ENCODE data around the gene EXOC6B. TPM values are rescaled to one million over a fixed set of nuclear protein-coding genes. Genes with fewer than 3 reads are reported as not detected.

The EXOC6B gene
- total RNA-seq, 8 experiments from 2014 or later, result 16.7 to 37.4 (median 25.3) TPM

DNA sequence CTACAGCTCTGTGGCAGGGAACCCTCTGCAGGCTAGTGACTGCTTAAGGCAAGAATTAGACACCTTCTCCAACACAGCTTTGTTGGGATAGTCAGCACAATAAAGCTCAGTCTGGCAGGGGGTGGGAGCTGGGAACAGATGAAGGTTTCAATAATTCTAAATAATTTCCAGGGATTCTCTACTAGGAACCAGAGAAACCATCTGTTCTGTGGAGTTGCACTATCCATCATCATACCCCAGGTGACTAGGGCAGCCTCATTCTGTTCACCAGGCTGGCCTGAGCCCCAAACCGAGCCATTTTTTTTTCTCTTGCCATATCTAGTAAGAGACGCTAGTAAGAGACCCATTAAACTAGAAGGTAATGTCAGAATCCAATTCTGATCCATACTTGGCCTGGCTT, 642.4 kb downstream of the EXOC6B start:
- H3K27ac ChIP-seq, result no peak overlapping the region
- ATAC-seq (replicated peaks in 6 of 8), result no peak
- in situ Hi-C loops (cut with MboI; ENCODE audit: low pct_unique_long_range_greater_than_20kb in 2 of 9, low sequenced_read_pairs in 9 of 9, unreplicated experiment in 9 of 9), result no loop called here
- H3K4me1 ChIP-seq (replicated peaks in 1 of 2), result peaks cover 0 to 2% of the 10 kb centered on the region in 2 donors
- H3K4me3 ChIP-seq, result no peak overlapping the region
- 33 to 100% (median 91%) methylated on average over 1 to 2 of the region's 2 CpGs; no CpG with 5 or more reads in 6 of the 10 experiments for WGBS, 10 experiments

DNA sequence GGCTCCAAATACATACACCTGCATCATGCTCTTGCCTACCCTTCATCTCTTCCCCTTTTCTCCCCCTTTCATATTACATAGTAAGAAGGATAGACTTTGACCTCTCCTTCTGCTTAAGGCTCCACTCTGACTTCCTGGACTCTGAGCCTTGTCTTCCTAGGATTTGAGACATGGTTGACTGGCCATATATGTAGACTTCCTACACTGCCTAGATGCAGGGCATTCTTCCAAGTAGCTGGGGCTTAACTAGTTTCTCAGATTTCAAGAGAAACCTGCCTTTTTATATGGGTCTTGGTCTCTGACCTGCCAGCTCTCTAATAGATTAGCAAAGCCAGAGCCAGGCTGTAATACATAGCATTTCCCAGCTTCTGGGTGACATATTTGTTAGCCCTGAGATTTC, 642.8 kb downstream of the EXOC6B start:
- in situ Hi-C loops (cut with MboI; ENCODE audit: low pct_unique_long_range_greater_than_20kb in 2 of 9, low sequenced_read_pairs in 9 of 9, unreplicated experiment in 9 of 9), result no loop called here
- Histone ChIP-seq H3K27ac (no peak overlapping the region), H3K4me3 (no peak overlapping the region), H3K4me1 (replicated peaks in 1 of 2) (peaks cover 0 to 2% of the 10 kb centered on the region in 2 donors)
- no peak for ATAC-seq (replicated peaks in 6 of 8)

GRCh38 chr2:72182547-72182946, 643.3 kb downstream of the EXOC6B start:
- ATAC-seq (replicated peaks in 6 of 8), result no peak
- Histone ChIP-seq H3K27ac (no peak overlapping the region), H3K4me1 (replicated peaks in 1 of 2) (peaks cover 0 to 2% of the 10 kb centered on the region in 2 donors), H3K4me3 (no peak overlapping the region)
- WGBS, 10 experiments, result 75 to 100% (median 90%) methylated on average over 1 to 4 of the region's 4 CpGs; no CpG with 5 or more reads in 1 of the 10 experiments
- in situ Hi-C loops (cut with MboI; ENCODE audit: low pct_unique_long_range_greater_than_20kb in 2 of 9, low sequenced_read_pairs in 9 of 9, unreplicated experiment in 9 of 9), result no loop called here

DNA sequence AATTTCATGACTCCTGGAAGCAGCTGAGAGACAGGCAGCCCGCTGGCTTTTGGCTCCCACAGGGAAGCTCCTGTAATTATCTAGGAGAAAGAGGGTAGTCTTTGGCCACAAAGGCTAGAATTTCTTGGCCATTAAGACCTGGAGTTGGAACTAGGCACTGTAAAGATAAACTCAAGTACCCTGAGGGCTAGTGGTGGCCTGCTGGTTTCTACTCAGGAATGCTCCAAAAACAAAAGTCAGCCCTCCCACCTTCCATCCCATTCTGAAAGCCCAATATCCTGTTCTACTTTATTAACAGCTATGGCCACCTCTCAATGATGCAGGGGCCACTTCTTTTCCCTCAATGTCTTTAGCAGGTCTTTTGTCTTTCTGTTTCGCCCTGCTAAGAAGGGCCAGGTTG, 644.2 kb downstream of the EXOC6B start:
- peaks cover 0 to 2% of the 10 kb centered on the region in 2 donors for H3K4me1 ChIP-seq (replicated peaks in 1 of 2)
- WGBS, 10 experiments, result 37 to 100% (median 92%) methylated on average over 1 to 2 of the region's 2 CpGs; no CpG with 5 or more reads in 3 of the 10 experiments
- no peak for ATAC-seq (replicated peaks in 6 of 8)
- no peak overlapping the region for H3K4me3 ChIP-seq
- no peak overlapping the region for H3K27ac ChIP-seq
- in situ Hi-C loops (cut with MboI; ENCODE audit: low pct_unique_long_range_greater_than_20kb in 2 of 9, low sequenced_read_pairs in 9 of 9, unreplicated experiment in 9 of 9), result no loop called here

DNA sequence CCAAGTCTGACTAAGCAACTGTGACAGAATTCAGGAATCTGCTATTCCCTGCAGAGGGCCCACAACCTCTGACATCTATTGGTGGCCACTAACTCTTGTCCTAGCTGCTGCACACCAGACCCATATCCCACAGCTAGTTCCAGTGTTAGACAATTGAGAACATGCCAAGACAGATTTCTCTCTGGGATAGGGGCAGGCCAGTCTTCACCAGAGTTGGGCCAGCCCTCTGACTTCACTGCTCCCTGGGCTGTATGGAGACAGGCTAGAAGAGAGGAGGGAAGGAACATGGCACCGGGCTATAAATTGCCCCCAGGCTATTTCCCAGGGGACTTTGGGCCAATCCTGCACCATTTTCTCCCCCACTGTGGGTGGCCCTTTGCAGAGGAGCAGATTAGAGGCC, 645.5 kb downstream of the EXOC6B start:
- Histone ChIP-seq H3K4me3 (no peak overlapping the region), H3K4me1 (replicated peaks in 1 of 2) (peaks cover 0 to 2% of the 10 kb centered on the region in 2 donors), H3K27ac (no peak overlapping the region)
- 50% methylated on average over 1 of the region's 1 CpG; no CpG with 5 or more reads in 9 of the 10 experiments for WGBS, 10 experiments
- no peak for ATAC-seq (replicated peaks in 6 of 8)
- in situ Hi-C loops (cut with MboI; ENCODE audit: low pct_unique_long_range_greater_than_20kb in 2 of 9, low sequenced_read_pairs in 9 of 9, unreplicated experiment in 9 of 9), result no loop called here

DNA sequence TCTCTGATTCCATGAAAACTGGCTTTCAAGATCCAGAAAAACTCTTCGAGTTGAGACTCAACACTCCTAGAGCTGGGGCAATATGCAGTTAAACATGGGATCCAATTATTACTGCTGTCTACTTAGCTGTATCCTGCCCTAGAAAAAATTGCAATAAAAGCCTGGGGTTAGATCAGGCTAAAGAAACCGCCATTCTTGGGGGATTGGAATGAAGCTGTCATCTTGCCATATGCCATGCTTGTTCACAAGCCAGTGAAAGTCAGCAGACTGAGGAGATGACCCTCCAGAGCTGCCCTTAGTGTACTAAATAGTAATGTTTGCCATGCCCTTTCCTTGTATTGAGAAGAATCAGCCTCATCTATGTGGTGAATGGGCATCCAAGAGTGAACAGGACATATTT, 647.3 kb downstream of the EXOC6B start:
- peaks cover 7 to 8% of the 10 kb centered on the region in 2 donors for H3K4me1 ChIP-seq (replicated peaks in 1 of 2)
- in situ Hi-C loops (cut with MboI; ENCODE audit: low pct_unique_long_range_greater_than_20kb in 2 of 9, low sequenced_read_pairs in 9 of 9, unreplicated experiment in 9 of 9), result no loop called here

GRCh38 chr2:72176281-72176680, 649.6 kb downstream of the EXOC6B start:
- no peak overlapping the region for H3K27ac ChIP-seq
- in situ Hi-C loops (cut with MboI; ENCODE audit: low pct_unique_long_range_greater_than_20kb in 2 of 9, low sequenced_read_pairs in 9 of 9, unreplicated experiment in 9 of 9), result no loop called here
- ATAC-seq (replicated peaks in 6 of 8), result no peak
- WGBS, 10 experiments, result 0 to 100% (median 45%) methylated on average over 1 of the region's 1 CpG; no CpG with 5 or more reads in 1 of the 10 experiments
- peaks cover 10 to 11% of the 10 kb centered on the region in 2 donors for H3K4me1 ChIP-seq (replicated peaks in 1 of 2)
- H3K4me3 ChIP-seq, result no peak overlapping the region

More for the DNA sequence above, 647.3 kb downstream of the EXOC6B start:
- no peak for ATAC-seq (replicated peaks in 6 of 8)
- Histone ChIP-seq H3K4me3 (no peak overlapping the region), H3K27ac (no peak overlapping the region)
- 88 to 100% (median 100%) methylated on average over 1 to 2 of the region's 2 CpGs; no CpG with 5 or more reads in 3 of the 10 experiments for WGBS, 10 experiments

DNA sequence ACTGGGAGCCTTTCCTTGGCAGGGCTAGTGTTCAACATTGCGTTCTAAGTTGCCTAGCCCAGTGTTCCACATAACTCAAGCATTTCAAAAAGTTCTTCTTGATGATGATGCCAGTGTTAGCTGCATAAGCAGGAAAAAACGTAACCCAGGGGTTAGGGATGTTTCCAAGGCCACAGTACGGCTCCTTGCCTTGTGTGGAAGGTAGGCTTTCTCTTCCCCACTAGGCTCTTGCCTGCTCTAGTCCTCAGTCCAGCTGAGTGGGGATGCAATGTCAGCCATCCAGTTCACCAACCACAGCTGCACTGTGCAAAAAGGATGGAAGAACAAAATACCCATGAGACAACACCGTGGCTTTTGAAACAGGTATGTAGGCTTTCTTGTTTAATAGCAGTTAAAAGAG, 650.2 kb downstream of the EXOC6B start:
- H3K27ac ChIP-seq, result no peak overlapping the region
- no peak for ATAC-seq (replicated peaks in 6 of 8)
- H3K4me3 ChIP-seq, result no peak overlapping the region
- 38 to 100% (median 90%) methylated on average over 1 to 4 of the region's 4 CpGs; no CpG with 5 or more reads in 1 of the 10 experiments for WGBS, 10 experiments
- in situ Hi-C loops (cut with MboI; ENCODE audit: low pct_unique_long_range_greater_than_20kb in 2 of 9, low sequenced_read_pairs in 9 of 9, unreplicated experiment in 9 of 9), result no loop called here
- peaks cover 10 to 11% of the 10 kb centered on the region in 2 donors for H3K4me1 ChIP-seq (replicated peaks in 1 of 2)

GRCh38 chr2:72173640-72174321, 652.1 kb downstream of the EXOC6B start:
- peaks cover 10 to 11% of the 10 kb centered on the region in 2 donors for H3K4me1 ChIP-seq (replicated peaks in 1 of 2)
- in situ Hi-C loops (cut with MboI; ENCODE audit: low pct_unique_long_range_greater_than_20kb in 2 of 9, low sequenced_read_pairs in 9 of 9, unreplicated experiment in 9 of 9), result loop anchor here in 3 of 9 experiments (25.0 kb wide), 4 partner anchors 414 to 636 kb away; no protein-coding TSS in a partner anchor
- H3K27ac ChIP-seq, result no peak overlapping the region
- ATAC-seq (replicated peaks in 6 of 8), result peak in 1 of 8 experiments; percentile 38
- WGBS, 10 experiments, result 0 to 86% (median 55%) methylated on average over 1 to 4 of the region's 8 CpGs; no CpG with 5 or more reads in 4 of the 10 experiments
- H3K4me3 ChIP-seq, result no peak overlapping the region

GRCh38 chr2:72172478-72172877, 653.4 kb downstream of the EXOC6B start:
- WGBS, 10 experiments, result 72 to 100% (median 98%) methylated on average over 1 to 2 of the region's 2 CpGs; no CpG with 5 or more reads in 2 of the 10 experiments
- in situ Hi-C loops (cut with MboI; ENCODE audit: low pct_unique_long_range_greater_than_20kb in 2 of 9, low sequenced_read_pairs in 9 of 9, unreplicated experiment in 9 of 9), result loop anchor here in 3 of 9 experiments (25.0 kb wide), 4 partner anchors 415 to 635 kb away; no protein-coding TSS in a partner anchor
- Histone ChIP-seq H3K4me3 (no peak overlapping the region), H3K27ac (no peak overlapping the region), H3K4me1 (replicated peaks in 1 of 2) (peaks cover 10 to 11% of the 10 kb centered on the region in 2 donors)
- ATAC-seq (replicated peaks in 6 of 8), result no peak

DNA sequence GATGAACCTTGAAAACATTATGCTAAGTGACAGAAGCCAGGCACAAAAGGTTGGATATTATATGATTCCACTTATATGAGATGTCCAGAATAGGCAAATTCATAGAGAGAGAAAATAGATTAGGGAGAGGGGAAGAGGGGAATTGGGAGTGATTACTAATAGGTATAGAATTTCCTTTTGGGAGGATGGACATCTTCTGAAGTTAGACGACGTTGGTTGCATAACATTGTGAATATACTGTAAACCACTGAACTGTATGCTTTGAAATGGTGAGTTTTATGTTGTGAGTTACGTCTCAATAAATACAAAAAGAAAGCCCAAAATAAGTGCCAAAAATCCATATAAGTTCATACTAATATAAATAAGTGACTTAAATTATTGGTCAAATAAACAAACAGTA, 659.6 kb downstream of the EXOC6B start:
- Histone ChIP-seq H3K27ac (no peak overlapping the region), H3K4me1 (replicated peaks in 1 of 2) (no peaks in the 10 kb centered on the region), H3K4me3 (no peak overlapping the region)
- WGBS, 10 experiments, result 50 to 93% (median 70%) methylated on average over 1 to 3 of the region's 3 CpGs; no CpG with 5 or more reads in 1 of the 10 experiments
- ATAC-seq (replicated peaks in 6 of 8), result no peak
- in situ Hi-C loops (cut with MboI; ENCODE audit: low pct_unique_long_range_greater_than_20kb in 2 of 9, low sequenced_read_pairs in 9 of 9, unreplicated experiment in 9 of 9), result loop anchor here in 3 of 9 experiments (25.0 kb wide), 4 partner anchors 421 to 629 kb away; no protein-coding TSS in a partner anchor

- H3K4me1 ChIP-seq (replicated peaks in 1 of 2), result no peaks in the 10 kb centered on the region
- H3K27ac ChIP-seq, result no peak overlapping the region
- 67 to 100% (median 89%) methylated on average over 2 to 3 of the region's 3 CpGs for WGBS, 10 experiments
- H3K4me3 ChIP-seq, result no peak overlapping the region
- in situ Hi-C loops (cut with MboI; ENCODE audit: low pct_unique_long_range_greater_than_20kb in 2 of 9, low sequenced_read_pairs in 9 of 9, unreplicated experiment in 9 of 9), result loop anchor here in 3 of 9 experiments (25.0 kb wide), 4 partner anchors 422 to 628 kb away; no protein-coding TSS in a partner anchor
- ATAC-seq (replicated peaks in 6 of 8), result no peak
Measured at GRCh38 chr2:72165792-72166191, 660.0 kb downstream of the EXOC6B start.

DNA sequence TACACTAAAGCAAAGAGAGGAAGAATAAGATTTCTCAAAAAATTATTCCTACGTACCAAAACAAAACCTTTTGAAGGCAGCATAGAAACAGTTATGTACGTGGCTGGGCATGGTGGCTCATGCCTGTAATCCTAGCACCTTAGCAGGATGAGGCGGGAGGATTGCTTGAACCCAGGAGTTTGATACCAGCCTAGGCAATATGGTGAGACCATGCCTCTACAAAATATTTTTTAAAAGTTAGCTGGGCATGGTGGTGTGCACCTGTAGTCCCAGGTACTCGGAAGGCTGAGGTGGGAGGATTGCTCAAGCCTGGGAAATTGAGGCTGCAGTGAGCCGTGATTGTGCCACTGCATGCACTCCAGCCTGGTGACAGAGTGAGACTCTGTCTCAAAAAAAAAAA, 663.3 kb downstream of the EXOC6B start:
- 63 to 100% (median 92%) methylated on average over 2 to 4 of the region's 5 CpGs for WGBS, 10 experiments
- H3K27ac ChIP-seq, result no peak overlapping the region
- ATAC-seq (replicated peaks in 6 of 8), result no peak
- H3K4me1 ChIP-seq (replicated peaks in 1 of 2), result peaks cover 3 to 7% of the 10 kb centered on the region in 2 donors
- no peak overlapping the region for H3K4me3 ChIP-seq
- in situ Hi-C loops (cut with MboI; ENCODE audit: low pct_unique_long_range_greater_than_20kb in 2 of 9, low sequenced_read_pairs in 9 of 9, unreplicated experiment in 9 of 9), result loop anchor here in 3 of 9 experiments (25.0 kb wide), 4 partner anchors 425 to 625 kb away; no protein-coding TSS in a partner anchor
